Dermis microvascular lymphatic vessel endothelial cell (primary cell): Measurements from ENCODE around the gene ZFAND3. TPM values are rescaled to one million over a fixed set of nuclear protein-coding genes. Genes with fewer than 3 reads are reported as not detected.
A peak's percentile ranks its signal among the peaks of the same experiment; 100 is the strongest.
"Not testable (repeated sequence)": the region's sequence is repeated elsewhere in the genome, so short reads cannot be mapped to it uniquely, and the experiment has no call there.

ENCODE experiments used
- DNase-seq, 2 donors: peaks; one replicate each; pipeline versions ENCODE4 v3.0.0 to v3.0.0-alpha.2; 2010; ENCODE audit warnings: low read depth in 2 of 2
- total RNA-seq: library from RNA; depleted of rRNA; stranded (reverse); fragments of >200 nt; gene quantifications from 2 replicates; pipeline ENCODE4 v1.2.1, GENCODE V29; 2014

Gene ZFAND3
- total RNA-seq, 1 donor from 2014 or later = 11.7 TPM

GRCh38 chr6:37971711-37972390 lies 152.3 kb downstream of the ZFAND3 start:
- no peak for DNase-seq

GRCh38 chr6:37972994-37973757 lies 153.6 kb downstream of the ZFAND3 start:
- no peak for DNase-seq

- DNase-seq = no peak
These were observed 154.9 kb downstream of the ZFAND3 start for GRCh38 chr6:37974381-37974780.

- DNase-seq = no peak
These were observed 155.4 kb downstream of the ZFAND3 start for GRCh38 chr6:37974943-37975342.

- no peak for DNase-seq
These were observed 158.2 kb downstream of the ZFAND3 start for GRCh38 chr6:37977715-37978114.

GRCh38 chr6:37979392-37980221 lies 160.1 kb downstream of the ZFAND3 start:
- no peak for DNase-seq

- peak in 1 of 2 donors; percentile 38 for DNase-seq
These were observed 160.7 kb downstream of the ZFAND3 start for GRCh38 chr6:37980222-37980595.

GRCh38 chr6:37981626-37982025 lies 162.1 kb downstream of the ZFAND3 start:
- DNase-seq = no peak

- DNase-seq = no peak
These were observed 162.8 kb downstream of the ZFAND3 start for GRCh38 chr6:37982317-37982716.

- no peak for DNase-seq
These were observed 164.4 kb downstream of the ZFAND3 start for GRCh38 chr6:37983720-37984501.

GRCh38 chr6:37984578-37984977 lies 165.1 kb downstream of the ZFAND3 start:
- DNase-seq = no peak

- no peak for DNase-seq
These were observed 165.8 kb downstream of the ZFAND3 start for GRCh38 chr6:37985355-37985754.

- no peak for DNase-seq
These were observed 167.5 kb downstream of the ZFAND3 start for GRCh38 chr6:37987018-37987417.

GRCh38 chr6:37987559-37987958 lies 168.0 kb downstream of the ZFAND3 start:
- no peak for DNase-seq

- no peak for DNase-seq
These were observed 168.6 kb downstream of the ZFAND3 start for GRCh38 chr6:37988127-37988526.

GRCh38 chr6:37988696-37989095 lies 169.2 kb downstream of the ZFAND3 start:
- no peak for DNase-seq

GRCh38 chr6:37990762-37991525 lies 171.4 kb downstream of the ZFAND3 start:
- DNase-seq = no peak

GRCh38 chr6:37992749-37993148 lies 173.2 kb downstream of the ZFAND3 start:
- no peak for DNase-seq

- not testable (repeated sequence) for DNase-seq
These were observed 173.7 kb downstream of the ZFAND3 start for GRCh38 chr6:37993194-37993593.

- no peak for DNase-seq
These were observed 174.1 kb downstream of the ZFAND3 start for GRCh38 chr6:37993596-37993995.

GRCh38 chr6:37994223-37994622 lies 174.7 kb downstream of the ZFAND3 start:
- DNase-seq = peak in 1 of 2 donors; percentile 39
